Stimulated activated CD8-positive, alpha-beta memory T cell treated with anti-CD3 and anti-CD28 coated beads, Interleukin-4, amount 100 ng/mL, for 1 hour (primary cell): ENCODE data around the gene GNA12.
A peak's percentile ranks its signal among the peaks of the same experiment; 100 is the strongest.

Experiments
- DNase-seq, 2 donors: peaks; one replicate each; pipeline ENCODE4 v3.0.0-alpha.2; 2020; ENCODE audit warnings: low read depth in 2 of 2, low spot score in 1 of 2

Gene GNA12

DNA sequence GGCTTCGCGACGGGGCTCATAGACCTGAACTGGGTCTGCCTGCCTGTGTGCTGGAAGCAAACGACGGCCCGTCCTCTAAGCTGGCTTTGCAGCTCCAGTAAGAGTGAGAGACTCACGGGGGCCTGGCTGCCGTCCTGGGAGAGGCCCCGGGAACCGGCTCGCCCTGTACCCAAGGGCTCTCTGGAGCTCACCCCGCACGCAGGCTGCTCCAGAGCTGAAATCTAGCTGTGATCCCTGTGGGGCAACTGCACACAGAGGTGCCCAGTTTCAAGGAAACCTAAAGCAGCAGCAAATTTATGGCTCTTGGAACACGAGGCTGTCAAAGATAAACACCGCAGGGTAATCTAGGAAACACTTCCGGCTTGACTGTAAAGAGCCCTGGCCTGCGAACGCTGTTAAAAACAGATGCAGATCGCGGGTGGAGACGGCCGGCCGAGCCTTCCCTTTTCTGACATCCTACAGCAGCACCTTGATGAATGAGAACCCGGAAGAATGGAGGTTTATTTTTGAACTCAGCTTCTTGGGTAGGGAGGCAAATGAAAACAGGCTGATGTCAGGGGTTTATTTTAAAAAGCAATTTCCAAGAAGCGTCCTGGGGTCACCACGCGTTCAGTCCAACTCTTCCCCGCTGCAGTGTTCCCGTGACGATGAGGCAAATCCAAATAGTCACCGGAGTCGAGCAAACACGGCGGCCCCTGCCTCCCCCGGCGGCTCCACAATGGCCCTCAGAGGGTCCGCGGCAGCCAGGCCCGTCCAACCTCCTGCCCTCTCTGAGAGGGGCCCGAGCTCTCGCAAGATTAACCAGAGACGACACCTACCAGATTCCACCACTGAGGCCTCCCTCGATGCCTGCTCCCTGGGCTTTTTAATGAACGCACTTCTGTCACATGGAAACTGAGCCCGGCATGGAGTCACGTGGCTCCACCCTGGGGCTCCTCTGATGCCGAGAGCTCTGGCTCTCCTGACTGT, 126.5 kb downstream of the GNA12 start:
- no peak for DNase-seq

GRCh38 chr7:2716906-2717292, 127.2 kb downstream of the GNA12 start:
- no peak for DNase-seq

- no peak for DNase-seq
Measured at GRCh38 chr7:2716488-2716887, 127.6 kb downstream of the GNA12 start.

GRCh38 chr7:2715341-2716231, 128.5 kb downstream of the GNA12 start:
- no peak for DNase-seq

GRCh38 chr7:2714636-2715035, 129.5 kb downstream of the GNA12 start:
- no peak for DNase-seq

DNA sequence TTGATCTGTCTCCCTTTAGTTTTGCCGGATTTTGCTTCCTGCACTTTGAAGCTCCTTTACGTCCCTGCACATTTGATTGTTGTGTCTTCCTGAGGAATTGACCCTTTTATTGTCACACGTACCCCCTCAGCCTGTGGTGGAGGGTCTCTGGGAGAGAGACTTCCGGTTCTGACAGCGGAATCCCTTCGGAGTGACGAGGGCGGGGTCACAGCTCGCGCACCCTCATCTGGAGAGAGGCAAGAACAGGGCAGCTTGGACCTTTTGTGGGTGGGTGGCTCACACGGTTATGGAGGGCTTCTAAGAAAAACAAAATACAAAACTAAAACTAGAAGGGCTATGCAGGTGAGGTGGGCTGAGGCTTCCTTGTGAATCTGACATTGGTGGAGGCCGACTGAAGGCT, 130.1 kb downstream of the GNA12 start:
- no peak for DNase-seq

DNA sequence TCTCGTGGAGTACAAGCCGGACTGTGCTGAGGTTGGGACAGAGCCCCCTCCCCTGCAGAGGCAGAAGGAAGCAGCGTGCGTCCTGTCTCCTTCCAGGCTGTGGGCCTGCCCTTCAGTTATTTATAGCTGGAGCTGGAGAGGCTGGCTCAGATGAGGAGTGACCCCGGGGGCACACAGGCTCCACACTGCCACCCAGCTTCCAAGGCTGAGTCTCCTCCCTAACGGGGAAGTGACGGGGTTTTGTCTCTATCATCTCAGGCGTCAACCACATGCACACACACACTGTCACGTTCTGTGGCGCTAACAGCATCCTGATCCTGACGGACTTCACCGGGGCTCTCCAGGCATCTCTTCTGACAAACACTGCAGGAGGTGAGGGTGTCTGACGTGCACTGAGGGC, 130.7 kb downstream of the GNA12 start:
- DNase-seq: no peak

- no peak for DNase-seq
Measured at GRCh38 chr7:2711895-2712675, 132.0 kb downstream of the GNA12 start.

GRCh38 chr7:2710901-2711551, 133.1 kb downstream of the GNA12 start:
- no peak for DNase-seq

DNA sequence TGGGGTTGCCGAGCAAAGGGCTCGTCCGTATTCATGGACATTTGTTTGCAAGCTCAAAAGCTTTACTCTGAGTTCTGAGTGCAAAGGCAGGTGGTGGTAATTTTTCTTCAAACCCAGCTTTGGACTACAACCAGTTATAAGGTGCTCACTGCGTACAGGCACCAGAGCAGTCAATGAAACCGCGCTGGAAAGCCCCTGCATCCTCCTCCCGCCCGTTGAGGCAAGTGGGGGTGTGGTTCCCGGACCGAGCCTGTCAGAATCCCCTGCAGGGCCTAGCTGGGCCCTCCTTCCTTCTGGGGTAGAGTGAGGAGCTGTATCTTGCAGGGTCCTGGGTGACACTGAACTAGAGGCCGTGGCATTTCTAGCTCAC, 133.8 kb downstream of the GNA12 start:
- peak in 1 of 2 donors; percentile 35 for DNase-seq

GRCh38 chr7:2709553-2710285, 134.4 kb downstream of the GNA12 start:
- peak; percentile 50 to 61 for DNase-seq

DNA sequence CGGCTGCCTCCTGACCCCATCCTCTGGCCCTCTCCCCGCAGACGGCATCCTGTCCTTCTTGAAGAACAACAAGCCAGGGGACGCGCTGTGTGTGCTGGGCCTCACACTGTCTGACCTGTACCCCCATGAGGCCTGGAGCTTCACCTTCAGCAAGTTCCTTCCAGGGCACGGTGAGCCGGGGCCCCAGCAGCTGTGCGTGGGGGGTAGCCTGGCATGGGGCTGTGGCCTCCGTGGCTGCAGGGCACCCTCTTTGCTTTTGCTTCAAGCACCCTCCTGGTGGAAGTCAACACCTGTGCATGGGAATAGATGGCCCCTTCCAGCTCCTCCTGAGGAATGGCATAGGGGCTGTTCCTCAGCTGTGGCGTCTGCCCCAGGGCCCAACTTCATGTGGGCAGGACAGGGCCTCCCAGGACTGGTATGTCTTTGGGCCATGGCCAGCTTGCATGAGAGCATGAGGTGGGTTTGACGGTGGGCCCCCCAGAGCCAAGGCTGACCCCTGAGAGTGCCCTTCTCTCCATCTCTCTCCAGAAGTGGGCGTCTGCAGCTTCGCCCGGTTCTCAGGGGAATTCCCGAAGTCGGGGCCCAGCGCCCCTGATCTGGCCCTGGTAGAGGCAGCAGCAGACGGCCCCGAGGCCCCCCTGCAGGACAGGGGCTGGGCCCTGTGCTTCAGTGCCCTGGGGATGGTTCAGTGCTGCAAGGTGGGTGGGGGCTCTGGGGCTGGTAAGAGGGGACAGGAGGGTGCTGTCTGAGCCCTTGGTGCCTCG, 135.4 kb downstream of the GNA12 start:
- DNase-seq: no peak

DNA sequence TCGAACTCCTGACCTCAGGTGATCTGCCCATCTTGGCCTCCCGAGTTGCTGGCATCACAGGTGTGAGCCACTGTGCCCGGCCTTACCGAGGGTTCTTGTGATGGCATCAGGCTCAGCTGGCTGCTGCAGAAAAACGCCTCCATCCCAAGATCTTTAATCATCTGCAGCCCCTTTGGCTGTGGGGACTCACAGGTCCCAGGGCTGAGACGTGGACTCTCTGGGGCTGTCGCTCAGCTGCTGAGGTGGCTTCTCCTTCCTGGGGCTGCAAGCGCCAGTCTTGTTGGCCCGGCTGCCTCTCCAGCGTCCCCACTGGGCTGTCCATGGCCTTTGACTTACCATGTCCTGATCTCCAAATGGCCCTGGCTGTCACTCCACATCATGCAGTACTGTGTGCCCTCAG, 136.1 kb downstream of the GNA12 start:
- no peak for DNase-seq

DNA sequence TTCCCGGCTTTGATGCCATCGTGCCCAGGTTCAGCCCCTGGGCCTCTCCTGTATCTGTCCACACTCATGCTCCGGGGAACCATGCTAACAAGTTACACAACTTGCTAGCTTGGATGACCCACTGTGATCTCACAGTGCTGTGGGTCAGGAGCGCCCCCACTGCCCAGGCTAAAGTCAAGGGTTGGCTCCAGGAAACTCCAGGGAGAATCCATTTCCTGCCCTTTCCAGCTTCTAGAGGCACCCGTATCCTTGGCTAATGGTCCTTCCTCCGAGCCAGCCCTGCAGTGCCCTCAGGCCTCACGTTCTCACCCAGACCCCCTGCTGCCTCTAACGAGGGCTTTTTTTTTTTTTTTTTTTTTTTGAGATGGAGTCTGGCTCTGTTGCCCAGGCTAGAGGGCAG, 136.6 kb downstream of the GNA12 start:
- DNase-seq: no peak

DNA sequence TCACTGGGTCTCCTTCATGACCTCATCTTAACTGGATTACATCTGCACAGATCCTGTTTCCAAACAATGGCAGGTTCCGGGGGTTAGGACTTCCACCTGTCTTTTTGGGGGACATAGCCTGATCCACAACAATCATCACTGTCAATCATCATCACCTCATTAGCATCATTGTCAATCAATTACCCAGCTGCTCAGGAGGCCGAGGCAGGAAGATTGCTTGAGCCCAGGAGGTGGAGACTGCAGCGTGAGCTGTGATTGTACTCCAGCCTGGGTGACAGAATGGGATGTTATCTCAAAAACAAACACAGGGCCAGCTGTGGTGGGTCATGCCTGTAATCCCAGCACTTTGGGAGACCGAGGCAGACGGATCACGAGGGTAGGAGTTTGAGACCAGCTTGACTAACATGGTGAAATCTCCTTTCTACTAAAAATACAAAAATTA, 137.4 kb downstream of the GNA12 start:
- no peak for DNase-seq

DNA sequence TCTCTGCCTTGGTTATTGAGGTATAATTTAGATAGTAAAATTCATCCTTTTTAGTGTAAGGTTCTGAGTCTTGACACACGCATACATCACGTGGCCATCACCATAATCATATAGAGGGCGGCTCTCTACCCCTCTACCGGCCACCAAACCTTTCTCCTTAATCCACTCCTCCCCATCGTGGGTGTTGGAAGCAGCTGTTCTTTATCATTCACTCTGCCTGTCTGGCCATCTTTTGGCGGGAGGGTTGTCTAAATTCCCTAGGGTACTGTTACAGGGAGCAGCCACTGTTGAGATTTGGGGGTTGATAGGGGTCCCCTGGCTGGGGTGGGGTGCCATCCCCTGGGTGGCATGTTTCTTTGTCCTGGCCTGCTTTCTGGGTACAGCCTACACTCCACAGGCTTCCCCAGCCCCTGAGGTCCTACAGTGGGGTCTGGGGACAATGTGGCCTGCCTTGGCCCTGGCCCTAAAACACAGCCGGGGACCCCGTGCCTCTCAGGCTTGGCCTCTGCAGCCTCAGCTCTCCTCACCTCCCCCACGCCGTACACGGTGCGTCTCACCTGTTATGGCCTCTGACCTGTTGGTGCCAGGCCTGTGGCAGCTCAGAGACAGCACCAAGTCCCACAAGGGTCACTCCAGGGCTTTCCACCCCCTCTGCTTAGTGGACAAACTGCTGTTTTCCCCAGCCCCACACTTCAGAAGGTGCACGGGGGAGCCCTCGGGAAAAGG, 138.6 kb downstream of the GNA12 start:
- no peak for DNase-seq

DNA sequence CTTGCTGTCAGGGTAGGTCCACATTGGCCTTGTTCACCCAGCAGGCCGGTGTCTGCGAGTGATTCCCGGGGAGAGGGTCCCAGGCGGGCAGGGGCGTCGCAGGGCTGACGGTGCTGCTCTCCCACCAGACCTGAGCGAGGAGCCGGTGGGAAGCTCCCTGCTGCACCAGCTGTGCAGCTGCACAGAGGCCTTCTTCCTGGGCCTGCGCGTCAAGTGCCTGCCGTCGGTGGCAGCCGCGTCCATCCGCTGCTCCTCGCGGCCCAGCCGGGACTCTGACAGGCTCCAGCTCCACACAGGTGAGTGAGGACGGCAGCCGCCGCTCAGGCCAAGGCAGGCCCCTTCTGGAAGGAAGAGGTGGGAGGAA, 141.5 kb downstream of the GNA12 start:
- DNase-seq: no peak

GRCh38 chr7:2701832-2702593, 142.1 kb downstream of the GNA12 start:
- DNase-seq: no peak
